Brain pericyte (primary cell): ENCODE results near the gene SORCS3.

Experiments used
- DNase-seq: peaks from one replicate; pipeline ENCODE4 v3.0.0-alpha.2; 2012; ENCODE audit warnings: low read depth, low spot score

SORCS3 gene

DNA sequence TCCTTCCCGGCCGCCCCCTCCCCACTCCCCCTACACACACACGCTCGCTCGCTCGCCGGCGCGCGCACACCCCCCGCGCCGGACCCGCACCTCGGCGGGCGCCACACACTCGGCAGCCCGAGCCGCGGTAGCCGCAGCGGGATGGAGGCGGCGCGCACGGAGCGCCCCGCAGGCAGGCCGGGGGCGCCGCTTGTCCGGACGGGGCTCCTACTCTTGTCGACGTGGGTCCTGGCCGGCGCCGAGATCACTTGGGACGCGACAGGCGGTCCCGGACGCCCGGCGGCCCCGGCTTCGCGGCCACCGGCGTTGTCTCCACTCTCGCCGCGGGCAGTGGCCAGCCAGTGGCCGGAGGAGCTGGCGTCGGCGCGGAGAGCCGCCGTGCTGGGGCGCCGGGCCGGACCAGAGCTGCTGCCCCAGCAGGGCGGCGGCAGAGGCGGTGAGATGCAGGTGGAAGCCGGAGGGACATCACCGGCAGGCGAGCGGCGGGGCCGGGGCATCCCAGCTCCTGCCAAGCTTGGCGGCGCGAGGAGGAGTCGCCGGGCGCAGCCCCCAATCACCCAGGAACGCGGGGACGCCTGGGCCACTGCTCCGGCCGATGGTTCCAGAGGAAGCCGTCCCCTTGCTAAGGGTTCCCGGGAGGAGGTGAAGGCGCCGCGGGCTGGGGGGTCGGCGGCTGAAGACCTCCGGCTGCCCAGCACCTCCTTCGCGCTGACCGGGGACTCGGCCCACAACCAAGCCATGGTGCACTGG, at the start of gene SORCS3:
Gene SORCS3 (plus strand): TSS at position 104 of the 750 bp plus-strand sequence.
- DNase-seq, result no peak

DNA sequence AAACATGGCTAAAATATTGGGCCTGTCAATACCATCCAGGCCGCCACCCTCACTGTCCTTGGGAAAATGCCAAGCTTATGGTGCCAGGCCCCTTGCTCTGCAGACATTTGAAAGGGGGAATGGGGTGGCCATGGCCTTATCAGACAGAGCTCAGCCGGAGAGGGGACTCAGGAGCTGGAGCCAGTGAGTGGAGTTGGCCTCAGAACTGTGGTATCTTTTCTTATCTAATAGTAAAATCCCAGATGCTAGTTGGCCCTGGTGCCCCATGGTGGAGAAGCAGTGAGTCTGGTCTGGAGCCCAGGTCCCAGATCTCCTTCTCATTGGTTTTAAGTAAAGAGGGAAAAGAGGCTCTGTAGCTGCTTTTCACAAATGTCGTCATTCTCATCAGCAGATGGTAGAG, 49.6 kb upstream of the SORCS3 start:
- no peak for DNase-seq

DNA sequence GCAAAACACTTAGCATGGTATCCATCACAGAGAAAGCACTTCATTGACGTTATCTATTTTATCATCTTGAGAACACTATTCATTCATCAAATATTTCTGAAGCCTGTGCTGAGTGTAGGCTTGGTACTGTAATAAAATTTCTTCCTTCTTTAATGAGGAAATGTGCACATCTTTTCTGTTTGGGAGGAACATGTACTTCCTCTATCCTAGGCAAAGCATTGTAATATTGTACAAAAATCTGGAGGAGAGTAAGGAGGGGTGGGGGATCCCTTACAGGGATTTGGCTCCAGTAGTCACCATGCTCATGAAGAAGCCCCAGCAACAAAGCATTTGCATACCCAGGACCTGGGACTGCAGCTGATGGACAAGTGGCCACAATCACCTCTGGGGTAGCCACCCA, 39.9 kb upstream of the SORCS3 start:
- no peak for DNase-seq

DNA sequence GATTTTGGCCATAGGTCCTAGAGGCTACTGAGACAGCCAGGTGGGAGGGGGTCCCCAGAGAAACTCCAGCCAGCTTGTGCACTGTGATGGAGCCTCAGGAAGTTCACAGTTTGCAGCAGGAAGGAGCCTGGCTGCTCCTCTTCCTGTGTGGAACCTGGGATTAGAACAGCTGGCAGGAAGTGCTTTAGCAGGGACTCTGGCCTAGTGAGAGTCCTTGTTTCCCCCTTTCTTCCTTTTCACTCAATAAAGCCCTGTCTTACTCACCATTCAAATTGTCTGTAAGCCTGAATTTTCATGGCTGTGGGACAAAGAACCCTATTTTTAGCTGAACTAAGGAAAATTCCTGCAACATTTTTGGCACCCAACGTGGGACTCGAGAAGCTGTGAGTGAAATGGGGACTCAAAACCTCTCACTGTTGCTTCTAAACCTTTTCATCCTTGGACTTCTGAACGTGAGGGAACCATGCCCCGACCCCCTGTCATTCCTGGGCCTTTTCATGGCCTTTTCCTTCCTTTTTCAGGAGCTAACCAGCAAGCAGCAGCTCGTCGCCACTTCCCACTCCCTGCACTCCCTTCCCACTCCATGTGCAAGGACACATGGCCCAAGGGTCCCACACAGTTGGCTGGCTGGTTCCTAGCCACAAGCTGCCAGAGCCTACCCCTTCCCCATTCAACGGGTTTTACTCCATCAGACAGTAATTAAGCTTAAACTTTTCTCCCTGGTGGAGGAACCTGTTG, 32.8 kb upstream of the SORCS3 start:
- DNase-seq, result no peak

DNA sequence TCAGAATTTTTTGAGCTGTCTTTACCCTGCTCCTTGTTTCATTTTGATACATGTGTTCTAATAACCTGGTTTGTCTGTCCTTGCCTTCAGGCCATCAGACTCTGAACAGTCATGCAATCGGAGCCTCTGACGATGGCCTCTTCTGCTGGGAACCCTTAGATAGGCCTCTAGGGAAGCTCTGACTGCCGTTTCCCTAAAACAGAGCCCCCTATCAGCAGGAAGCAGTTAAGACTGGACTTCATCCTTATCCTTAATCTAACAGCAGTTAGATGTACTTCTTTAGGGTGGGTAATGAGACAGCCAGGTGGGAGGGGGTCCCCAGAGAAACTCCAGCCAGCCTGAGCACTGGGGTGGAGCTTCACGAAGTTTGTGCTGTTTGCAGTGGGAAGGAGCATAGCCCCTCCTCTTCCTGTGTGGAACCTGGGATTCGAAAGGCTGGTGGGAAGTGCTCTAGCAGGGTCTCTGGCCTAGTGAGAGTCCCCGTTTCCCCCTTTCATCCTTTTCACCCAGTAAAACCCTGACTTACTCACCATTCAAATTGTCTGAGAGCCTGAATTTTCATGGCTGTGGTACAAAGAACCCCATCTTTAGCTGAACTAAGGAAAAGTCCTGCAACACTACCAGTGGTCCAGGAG, 28.4 kb upstream of the SORCS3 start:
- DNase-seq, result no peak

DNA sequence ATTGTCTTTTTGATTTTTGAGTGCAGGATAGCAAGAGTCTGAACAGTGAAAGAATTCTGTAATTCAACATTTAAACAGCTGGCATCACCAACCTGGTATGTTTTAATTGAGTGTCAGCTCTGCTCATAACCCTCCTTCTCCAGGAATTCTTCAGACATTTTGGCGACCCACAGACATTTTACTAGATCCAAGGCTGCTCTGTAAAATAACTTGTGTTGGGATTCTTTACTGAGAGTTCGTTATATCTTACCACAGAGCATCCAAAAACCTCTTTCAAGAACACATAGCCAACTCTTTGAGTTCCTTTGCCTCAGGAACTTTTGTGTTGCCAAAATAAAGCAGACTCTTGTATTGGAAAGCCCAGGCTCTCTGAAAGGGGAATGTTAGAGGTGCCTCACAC, 27.7 kb upstream of the SORCS3 start:
- DNase-seq, result no peak

DNA sequence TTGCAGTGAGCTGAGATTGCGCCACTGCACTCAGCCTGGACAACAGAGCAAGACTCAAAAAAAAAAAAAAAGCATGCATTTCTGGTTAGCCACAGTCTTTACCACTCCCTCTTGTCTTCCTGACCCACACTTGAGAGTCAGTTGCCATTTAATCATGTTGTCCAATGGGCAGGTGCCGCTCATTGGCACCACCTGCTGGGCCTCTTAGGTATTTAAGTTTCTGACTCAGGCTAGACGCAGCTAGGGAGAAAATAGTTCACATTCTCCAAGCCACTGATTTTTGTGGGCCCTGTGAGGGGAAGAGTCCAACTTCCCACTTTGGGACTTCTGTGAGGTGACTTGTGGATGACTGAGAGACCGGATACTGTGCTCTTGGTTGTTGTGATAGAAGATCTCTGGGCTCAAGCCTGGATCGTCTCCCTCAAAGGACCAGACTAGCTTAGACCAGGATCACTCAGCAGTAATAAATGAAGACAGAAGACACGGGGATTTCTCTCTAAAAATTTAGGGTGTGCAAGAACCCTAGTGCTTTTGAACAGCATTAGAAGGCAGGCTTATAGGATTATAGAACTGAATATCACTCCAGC, 26.8 kb upstream of the SORCS3 start:
- no peak for DNase-seq

DNA sequence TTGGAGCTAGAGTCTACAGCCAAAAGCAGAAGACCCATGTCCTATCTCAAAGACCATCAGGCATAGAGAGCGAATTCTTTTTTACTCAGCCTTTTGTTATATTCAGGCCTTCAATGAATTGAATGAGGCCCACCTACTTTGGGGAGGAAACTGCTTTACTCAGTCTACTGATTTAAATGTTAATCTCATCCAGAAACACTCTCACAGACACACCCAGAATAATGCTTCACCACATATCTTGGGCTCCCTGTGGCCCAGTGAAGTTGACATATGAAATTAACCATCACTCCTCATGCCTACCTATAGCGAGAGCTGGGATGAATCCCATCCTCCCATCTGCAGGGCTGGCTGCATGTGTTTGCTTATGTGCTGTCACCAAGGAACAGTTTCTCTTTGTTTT, 26.0 kb upstream of the SORCS3 start:
- DNase-seq, result no peak

DNA sequence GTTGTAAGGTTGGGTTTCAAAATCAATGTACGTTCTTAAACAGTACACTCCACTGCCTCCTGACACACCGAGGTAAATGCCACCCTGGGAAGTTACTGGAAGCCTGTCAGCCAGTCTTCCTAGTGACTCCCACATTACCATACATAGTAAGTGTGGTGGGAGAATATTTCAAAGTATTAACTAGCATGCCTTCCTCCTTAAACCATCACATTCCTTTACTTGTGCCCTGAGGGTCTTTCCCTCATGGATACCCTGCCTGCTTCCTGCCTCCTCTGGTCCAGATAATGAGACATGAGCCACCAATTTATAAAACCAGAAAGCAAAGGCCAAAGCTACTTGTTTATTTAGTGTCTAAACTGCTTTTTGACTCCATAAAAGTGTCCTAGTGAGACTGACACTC, 23.3 kb upstream of the SORCS3 start:
- DNase-seq, result no peak

DNA sequence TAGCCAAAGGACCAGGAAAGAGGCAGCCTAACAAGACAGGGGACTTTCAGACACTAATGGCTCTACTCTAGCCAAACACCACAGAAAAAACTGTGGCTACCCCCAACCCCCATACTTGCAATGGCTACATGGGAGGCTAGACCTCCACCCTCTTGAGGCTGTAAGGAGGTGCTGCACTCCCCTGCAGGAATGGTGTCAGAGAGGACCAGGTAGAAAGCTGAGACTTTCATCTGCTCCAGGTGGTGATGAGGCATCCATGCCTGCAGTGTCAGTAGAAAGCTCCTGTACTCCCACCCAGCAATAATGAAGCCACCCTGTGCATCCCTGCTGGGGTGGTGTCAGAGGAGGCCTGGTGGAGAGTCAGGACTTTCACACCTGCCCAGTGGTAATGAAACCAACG, 18.9 kb upstream of the SORCS3 start:
- no peak for DNase-seq

DNA sequence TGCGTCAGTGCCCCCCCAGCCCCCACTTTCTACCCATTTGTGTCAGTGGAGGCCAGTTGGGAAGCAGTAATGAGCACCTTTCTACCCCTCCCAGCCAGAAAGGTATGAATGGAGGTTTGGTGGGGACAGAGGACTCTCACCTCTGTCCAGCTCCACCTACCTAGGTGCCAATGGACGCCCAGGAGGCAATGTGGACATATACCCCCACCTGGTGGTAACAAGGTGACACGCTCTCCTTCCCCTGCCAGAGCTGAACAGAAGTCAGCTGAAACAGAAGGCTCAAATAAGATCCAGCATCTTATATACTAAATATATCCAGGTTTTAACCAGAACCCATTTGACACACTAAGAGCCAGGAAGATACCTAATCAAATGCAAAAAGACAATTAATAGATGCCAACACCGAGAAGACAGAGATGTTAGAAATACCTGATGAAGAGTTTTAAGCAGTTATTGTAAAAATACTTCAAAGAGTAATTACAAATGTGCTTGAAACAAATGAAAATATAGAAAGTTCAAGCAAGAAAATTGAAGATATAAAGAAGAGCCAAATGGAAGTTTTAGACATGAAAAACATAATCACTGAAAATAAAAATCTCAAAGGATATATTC, 18.4 kb upstream of the SORCS3 start:
- DNase-seq, result no peak

DNA sequence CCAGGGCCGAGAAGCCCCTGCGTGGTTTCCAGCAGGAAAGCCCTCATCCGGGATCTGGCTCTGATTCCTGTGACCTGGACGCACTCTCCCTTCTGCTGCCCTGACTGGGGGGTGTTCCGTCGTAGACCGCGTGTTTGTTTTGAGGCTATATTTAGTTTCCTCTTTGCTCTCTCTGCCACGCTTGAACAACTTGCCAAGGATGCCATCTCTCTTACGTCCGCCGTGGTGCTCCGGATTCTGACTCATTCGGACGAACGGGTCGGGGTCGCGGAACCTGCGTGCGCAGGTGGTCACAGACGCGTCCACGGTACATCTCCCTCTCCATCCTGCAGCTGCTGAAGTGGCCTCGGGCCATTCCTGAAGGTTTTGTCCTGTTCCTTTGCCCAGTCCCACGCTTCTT, 10.4 kb upstream of the SORCS3 start:
- DNase-seq, result no peak

DNA sequence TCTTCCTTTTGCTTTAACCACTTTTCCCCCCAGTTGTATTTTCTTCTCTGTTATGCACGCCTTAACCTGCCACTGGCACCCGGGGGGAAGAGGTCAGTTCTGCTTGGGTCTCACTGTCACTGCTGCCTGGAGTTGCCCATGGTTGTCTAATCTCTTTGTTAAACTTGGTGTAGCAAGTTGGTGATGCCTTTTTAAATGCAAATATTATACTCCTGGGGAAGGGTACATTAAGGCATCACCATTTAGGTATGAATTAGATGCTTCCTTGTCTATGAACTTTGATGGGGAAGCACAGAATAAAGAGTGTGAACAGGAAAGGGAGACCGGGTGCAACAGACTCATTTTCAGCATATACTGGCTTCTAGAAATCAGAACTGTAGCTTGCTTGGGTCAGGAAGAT, 9.1 kb upstream of the SORCS3 start:
- DNase-seq, result no peak

DNA sequence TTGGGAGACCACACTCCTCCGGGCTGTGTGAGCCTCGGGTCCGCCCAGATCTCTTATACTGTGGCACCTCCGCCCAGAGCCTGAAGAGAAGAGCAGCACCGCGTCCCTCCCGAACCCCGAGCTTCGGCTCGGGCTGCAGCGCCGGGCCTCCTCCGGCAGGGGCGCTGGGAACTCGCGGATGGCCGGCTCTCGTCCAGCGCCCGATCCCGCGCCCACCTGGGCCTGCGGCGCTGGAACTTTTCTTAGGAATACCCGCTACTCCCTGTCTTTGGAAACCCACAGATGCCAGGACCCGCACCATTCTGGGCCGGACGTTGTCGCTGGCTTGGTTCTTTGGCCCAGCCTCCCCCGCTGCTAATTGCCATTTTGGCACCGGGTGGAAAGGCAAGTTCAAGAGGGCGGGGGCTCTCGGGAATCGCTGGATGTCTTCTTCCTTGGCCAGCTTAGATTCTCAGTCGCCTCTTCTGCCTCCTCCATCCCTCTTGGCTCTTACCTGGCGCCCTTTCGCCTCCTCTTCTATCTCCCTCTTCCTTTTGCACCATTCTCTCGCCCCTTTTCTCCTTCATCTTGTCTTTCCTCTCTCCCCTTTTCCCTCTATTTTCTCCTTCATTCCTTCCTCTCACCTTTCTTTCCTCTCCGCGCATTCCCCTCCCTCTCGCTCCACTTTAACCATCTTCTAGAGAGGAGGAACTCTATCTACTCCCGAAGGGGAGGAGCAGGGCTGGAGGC, 2.1 kb upstream of the SORCS3 start:
- DNase-seq, result no peak

DNA sequence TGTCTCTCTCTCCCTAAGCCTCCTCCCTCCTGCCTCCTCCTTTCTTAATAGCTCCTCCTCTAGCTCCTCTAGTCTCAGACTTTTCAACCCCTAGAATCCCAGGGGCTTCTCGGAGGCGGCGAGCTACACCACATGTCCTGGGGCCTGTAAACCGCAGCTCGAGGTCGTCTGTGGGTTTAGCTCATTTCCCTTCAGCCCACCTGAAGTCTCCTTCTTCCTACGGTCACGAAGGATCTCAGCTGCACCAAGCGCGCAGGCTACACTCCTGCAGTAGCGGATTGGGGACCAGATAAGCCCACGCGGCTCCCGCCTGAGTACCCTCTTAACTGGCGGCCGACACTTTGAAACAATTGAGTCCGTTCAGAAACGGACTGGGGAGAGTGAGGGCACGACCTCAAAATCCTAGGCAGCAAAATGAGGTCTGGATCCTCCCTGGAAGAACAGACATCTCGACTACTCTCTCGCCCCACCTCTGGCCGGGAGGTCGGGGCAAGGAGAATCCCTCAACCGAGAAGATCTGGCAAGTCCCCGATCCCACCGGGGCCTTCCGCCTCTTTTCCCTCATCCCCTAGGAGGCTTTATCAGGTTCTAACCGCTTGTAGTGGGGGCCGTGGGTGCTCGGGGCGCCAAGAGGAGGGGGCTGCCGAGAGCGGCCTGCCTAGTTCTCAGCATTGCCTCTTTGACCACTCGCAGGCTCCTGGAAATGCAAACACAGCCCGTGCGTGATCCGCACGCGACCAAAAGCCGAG, 1.3 kb upstream of the SORCS3 start:
- no peak for DNase-seq

DNA sequence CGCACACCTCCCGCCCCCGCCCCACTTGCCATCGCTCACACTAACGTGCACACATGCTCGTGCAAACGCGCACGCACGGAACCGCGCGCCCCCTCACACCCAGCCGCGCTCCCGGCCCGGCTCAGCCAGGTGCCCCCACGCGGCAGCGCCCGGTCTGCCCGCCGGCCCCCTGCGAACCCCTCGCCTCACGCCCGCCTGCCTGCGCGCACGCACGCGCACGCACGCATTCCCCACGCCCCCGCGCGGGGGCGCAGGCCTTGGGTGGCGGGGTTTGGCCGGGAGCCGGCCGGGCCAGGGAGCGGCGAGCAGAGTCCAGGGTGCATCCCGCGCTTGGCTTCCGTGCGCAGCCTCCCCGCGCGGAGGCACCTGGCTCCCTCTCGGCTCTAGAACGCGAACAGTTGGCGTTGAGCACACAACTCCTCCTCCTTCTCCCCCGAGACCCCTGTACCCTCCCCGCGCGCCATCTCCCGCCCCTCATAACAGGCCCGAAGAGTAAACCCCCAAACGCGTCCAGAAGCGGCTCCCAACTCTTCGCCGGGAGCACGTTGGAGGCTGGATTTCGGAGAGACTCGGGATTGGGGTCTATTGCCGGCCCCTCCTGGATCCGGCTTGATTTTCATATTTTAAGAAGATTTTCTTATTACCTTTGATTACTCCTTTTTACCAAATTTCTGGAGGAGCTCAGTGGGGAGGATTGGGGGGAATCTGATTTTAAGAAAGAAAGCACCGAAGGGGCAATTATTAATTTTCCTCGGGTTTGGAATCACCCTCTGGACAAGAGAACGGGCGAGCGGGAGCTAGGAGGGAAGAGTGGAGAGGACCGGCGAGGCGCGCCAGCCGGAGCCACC, 527 bp upstream of the SORCS3 start:
- no peak for DNase-seq

DNA sequence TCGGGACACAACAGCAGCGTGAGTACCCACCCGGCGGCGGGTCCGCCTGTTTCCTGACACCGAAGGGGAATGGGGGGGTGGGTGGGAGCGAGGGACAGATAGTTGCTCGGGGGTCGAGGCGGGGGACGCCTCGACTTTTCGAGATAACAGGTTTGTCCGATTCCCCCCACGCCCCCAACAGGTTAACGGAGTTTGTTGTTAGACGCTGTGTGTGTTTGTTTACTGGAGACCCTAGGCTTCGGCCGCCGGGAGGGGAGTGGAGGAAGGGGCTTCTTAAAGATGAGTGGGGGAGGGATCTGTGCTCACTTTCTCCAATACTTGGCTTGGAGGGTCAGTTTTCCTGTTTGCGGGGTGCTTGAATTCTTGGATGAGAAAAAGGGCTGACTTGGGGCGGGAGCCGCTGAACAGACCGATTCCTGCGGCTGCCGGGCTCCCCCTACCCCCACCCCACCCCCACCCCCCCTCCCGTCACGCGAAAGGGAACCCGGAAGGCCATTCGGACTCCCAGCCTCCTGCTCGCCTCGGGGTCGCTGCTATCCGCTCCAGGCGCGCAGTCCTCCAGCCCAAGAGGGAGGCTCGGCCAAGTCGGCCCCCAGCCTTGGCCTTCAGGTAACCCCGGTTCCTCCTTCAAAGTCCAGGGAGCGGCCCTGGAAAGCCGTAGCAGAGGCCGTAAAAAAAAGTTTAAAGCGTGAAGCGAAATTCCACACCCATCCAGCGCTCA, 1.0 kb downstream of the SORCS3 start:
- no peak for DNase-seq

DNA sequence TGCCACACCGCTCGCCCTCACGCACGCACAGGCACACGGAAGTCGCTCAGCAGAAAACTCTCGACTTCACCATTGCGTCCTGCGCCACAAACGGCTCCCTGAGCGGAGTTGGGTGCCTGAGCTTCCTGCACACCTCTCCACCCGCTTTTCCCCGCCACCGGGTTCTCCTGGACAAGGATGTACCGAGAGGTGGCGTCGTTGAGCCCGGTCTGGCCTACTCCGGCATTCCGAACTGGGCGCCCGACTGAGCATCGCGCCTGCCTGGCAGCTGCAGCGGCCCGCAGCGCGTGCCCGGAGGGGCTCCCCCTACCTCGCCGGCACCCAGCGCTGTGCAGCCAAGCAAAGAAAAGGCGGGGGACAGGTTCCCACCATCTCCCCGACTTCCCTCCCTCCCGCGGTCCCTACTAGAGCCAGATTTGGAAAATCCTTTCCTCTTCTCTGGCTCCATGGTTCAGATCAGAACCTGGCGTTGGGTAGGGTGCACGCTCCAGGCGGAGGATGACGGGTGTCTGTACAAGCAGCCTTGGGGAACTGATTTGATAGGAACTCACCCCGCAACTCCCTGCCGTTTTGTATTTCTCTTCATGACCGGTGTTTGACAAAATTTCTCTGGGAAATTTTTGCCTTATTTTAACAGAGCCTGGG, 1.7 kb downstream of the SORCS3 start:
- DNase-seq, result no peak

DNA sequence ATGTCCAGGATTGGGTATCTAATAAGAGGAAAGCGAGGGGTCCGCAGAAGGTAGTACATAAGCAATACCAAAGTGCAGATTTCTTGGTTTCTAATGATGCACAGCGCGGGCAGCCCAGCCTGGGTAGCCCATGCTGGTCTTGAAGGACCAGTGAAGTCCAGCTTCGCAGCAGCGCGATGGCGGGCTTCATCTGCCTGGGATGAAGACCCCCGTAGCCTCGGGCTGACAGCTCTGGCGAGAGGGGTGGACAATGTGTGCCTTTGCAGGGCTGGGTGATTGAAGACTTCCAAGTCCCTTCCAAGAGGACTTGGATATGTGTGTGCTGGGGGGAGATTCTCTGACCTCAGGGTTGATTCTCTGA, 2.2 kb downstream of the SORCS3 start:
- DNase-seq, result no peak
